ENCODE data around the gene GNL3L.
"Not testable (repeated sequence)": the region's sequence is repeated elsewhere in the genome, so short reads cannot be mapped to it uniquely, and the experiment has no call there.

DNA sequence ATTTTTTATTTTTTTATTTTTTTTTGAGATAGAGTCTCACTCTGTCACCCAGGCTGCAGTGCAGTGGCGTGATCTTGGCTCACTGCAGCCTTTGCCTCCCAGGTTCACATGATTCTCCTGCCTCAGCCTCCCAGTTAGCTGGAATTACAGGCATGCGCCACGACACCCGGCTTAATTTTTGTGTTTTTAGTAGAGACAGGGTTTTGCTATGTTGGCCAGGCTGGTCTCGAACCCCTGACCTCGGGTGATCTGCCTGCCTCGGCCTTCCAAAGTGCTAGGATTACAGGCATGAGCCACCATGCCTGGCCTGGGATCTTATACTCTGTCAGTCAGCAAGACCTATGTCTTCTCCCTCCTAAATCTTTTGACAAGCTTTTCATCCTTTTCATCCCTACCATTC is 25.0 kb downstream of the GNL3L start:
- TF ChIP-seq POLR2AphosphoS5 (IDR thresholded peaks at IDR 0.05; ENCODE audit: insufficient read depth in 1 of 2, low read depth in 1 of 2); POLR2A (IDR thresholded peaks at IDR 0.05): not testable (repeated sequence)
